Measurements from ENCODE around the gene IGLL5.

DNA sequence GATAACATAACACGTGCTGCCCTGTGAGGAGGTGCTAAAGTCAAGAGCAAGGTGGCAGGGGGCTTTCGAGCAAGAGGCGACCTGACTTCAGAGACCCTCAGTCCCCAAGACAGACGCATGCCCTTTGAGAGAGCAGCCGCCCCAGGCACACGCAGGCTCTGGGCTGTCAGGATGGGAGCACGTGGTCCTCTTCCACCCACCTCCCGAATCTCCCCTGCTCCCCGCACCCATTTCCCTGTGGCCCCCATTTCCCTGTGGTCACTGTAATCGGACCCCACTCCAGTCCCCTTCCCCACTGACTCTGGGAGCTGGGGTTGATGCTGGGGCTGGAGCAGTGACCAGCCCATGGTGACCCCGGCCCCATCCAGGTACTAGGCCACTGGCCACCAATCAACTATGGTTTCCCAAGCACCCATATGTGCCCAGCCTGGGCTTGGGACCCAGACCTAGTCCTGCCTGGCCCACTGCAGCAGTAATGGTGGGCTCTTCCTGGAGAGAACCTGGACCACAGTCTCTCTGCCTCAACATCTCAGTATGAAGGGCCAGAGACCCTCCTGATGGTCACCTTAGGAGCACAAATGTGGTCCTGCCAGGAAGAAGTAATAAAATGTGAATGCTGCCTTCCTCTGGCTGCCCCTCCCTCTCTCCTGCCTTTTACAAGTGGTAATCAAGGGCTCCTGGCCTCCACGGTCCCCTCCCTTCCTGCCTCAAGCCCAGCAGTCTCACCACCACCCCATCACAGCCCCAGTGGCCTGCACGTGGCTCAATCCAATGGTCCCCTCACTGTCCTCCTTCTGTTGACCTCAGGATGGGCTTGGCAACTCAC is 39.0 kb downstream of the IGLL5 start:
- TF ChIP-seq, protein P1, sequence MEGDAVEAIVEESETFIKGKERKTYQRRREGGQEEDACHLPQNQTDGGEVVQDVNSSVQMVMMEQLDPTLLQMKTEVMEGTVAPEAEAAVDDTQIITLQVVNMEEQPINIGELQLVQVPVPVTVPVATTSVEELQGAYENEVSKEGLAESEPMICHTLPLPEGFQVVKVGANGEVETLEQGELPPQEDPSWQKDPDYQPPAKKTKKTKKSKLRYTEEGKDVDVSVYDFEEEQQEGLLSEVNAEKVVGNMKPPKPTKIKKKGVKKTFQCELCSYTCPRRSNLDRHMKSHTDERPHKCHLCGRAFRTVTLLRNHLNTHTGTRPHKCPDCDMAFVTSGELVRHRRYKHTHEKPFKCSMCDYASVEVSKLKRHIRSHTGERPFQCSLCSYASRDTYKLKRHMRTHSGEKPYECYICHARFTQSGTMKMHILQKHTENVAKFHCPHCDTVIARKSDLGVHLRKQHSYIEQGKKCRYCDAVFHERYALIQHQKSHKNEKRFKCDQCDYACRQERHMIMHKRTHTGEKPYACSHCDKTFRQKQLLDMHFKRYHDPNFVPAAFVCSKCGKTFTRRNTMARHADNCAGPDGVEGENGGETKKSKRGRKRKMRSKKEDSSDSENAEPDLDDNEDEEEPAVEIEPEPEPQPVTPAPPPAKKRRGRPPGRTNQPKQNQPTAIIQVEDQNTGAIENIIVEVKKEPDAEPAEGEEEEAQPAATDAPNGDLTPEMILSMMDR (IDR thresholded peaks at IDR 0.05; ENCODE audit: low read length), result no peak
- no peak for TF ChIP-seq EZH2 (optimal IDR thresholded peaks at IDR 0.05; ENCODE audit: low read depth, low read length)
- no peak for TF ChIP-seq EZH2phosphoT487 (IDR thresholded peaks at IDR 0.05; ENCODE audit: low read length)
